Neural crest cell (in vitro differentiated cells): ENCODE data around the gene GGT7. TPM values are rescaled to one million over a fixed set of nuclear protein-coding genes. Genes with fewer than 3 reads are reported as not detected.

ENCODE experiments used
- DNase-seq: peaks from one replicate; pipeline ENCODE4 v3.0.0; 2021; ENCODE audit warnings: low read depth, mixed read lengths, low spot score
- H3K27ac Mint-ChIP-seq: one replicate; pipeline ENCODE4 v1.8.0; 2021; ENCODE audit warnings: mild to moderate bottlenecking, mixed read lengths; ENCODE audit not compliant: unreplicated experiment
- H3K27me3 Mint-ChIP-seq: 2 replicates; pipeline ENCODE4 v1.8.0; 2021; ENCODE audit warnings: low read depth, mild to moderate bottlenecking, mixed read lengths
- H3K36me3 Mint-ChIP-seq: 2 replicates; pipeline ENCODE4 v1.8.0; 2021; ENCODE audit warnings: low read depth, mild to moderate bottlenecking, mixed read lengths
- H3K4me1 Mint-ChIP-seq: 2 replicates; pipeline ENCODE4 v1.8.0; 2021; ENCODE audit warnings: mixed read lengths
- H3K4me3 Mint-ChIP-seq: one replicate; pipeline ENCODE4 v1.8.0; 2021; ENCODE audit warnings: mild to moderate bottlenecking, mixed read lengths
- H3K9me3 Mint-ChIP-seq: 2 replicates; pipeline ENCODE4 v1.8.0; 2021; ENCODE audit warnings: mixed read lengths
- total RNA-seq: library from RNA; stranded (reverse); gene quantifications from 2 replicates; pipeline ENCODE4 v1.2.1, GENCODE V29; 2021
- TF ChIP-seq, protein P1 (sequence below): fragments of 200-600 bp; sonication (generic); conservative IDR thresholded peaks from 2 replicates; pipeline ENCODE4 v1.5.0; 2021; ENCODE audit warnings: antibody characterized with exemption, mild to moderate bottlenecking

Gene GGT7
- total RNA-seq, 1 donor from 2014 or later = 64.1 TPM

DNA sequence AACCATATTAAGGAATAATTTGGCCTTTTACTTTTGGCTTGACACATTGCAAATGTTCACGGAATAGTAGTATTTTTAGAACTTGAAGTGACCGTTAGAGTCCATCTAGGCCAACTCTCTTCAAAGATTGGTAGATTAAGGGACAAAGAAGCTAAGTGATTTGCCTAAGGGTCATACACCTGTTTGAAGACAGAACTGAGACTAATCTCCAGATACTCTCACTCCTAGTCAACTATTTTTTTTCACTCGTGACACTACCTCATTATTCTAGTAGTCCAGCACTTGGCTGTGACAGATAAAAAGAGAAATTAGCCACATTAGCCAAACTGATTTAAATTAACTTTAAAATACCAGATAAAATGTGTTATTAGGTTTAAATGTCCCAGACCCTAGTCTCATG is 14.4 kb upstream of the GGT7 start:
- H3K36me3 Mint-ChIP-seq = peaks cover 7% of the 10 kb centered on the region

GRCh38 chr20:34886122-34886521 is 13.5 kb upstream of the GGT7 start:
- H3K9me3 Mint-ChIP-seq = no peaks in the 10 kb centered on the region
- peaks cover 7% of the 10 kb centered on the region for H3K36me3 Mint-ChIP-seq
- no peaks in the 10 kb centered on the region for H3K4me1 Mint-ChIP-seq
- no peaks in the 10 kb centered on the region for H3K27me3 Mint-ChIP-seq
- TF ChIP-seq, protein P1, sequence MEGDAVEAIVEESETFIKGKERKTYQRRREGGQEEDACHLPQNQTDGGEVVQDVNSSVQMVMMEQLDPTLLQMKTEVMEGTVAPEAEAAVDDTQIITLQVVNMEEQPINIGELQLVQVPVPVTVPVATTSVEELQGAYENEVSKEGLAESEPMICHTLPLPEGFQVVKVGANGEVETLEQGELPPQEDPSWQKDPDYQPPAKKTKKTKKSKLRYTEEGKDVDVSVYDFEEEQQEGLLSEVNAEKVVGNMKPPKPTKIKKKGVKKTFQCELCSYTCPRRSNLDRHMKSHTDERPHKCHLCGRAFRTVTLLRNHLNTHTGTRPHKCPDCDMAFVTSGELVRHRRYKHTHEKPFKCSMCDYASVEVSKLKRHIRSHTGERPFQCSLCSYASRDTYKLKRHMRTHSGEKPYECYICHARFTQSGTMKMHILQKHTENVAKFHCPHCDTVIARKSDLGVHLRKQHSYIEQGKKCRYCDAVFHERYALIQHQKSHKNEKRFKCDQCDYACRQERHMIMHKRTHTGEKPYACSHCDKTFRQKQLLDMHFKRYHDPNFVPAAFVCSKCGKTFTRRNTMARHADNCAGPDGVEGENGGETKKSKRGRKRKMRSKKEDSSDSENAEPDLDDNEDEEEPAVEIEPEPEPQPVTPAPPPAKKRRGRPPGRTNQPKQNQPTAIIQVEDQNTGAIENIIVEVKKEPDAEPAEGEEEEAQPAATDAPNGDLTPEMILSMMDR = no peak
- no peak for DNase-seq
- no peak overlapping the region for H3K27ac Mint-ChIP-seq
- no peak overlapping the region for H3K4me3 Mint-ChIP-seq

More for the DNA sequence above, 14.4 kb upstream of the GGT7 start:
- no peaks in the 10 kb centered on the region for H3K27me3 Mint-ChIP-seq
- H3K4me1 Mint-ChIP-seq = no peaks in the 10 kb centered on the region
- H3K27ac Mint-ChIP-seq = no peak overlapping the region
- TF ChIP-seq, protein P1 = no peak
- DNase-seq = no peak
- H3K4me3 Mint-ChIP-seq = no peak overlapping the region
- H3K9me3 Mint-ChIP-seq = no peaks in the 10 kb centered on the region

DNA sequence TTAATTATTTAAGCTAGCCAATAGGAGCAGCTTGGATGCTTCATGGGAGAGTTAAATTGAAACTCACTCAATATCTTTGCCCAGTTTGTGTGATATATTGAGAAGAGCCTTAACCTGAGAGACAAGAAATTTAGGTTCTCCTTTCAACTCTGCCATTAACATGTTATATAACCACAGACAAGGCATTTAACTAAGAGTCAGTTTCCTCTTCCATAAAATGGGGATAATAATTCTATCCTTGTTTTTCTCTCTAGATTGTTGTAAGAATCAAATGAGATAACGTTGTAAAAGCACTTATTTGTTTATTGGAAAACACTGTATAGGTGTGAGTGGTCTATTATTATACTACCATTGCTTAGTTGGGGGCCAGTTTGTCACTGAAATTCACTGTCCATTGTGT is 11.6 kb upstream of the GGT7 start:
- Mint-ChIP-seq H3K36me3 (peaks cover 8% of the 10 kb centered on the region), H3K9me3 (no peaks in the 10 kb centered on the region)

GRCh38 chr20:34883809-34884208 is 11.2 kb upstream of the GGT7 start:
- Mint-ChIP-seq H3K4me3 (no peak overlapping the region), H3K9me3 (no peaks in the 10 kb centered on the region), H3K4me1 (peaks cover 9% of the 10 kb centered on the region), H3K36me3 (peaks cover 10% of the 10 kb centered on the region), H3K27ac (no peak overlapping the region), H3K27me3 (no peaks in the 10 kb centered on the region)
- TF ChIP-seq, protein P1 = no peak
- no peak for DNase-seq

More for the DNA sequence above, 11.6 kb upstream of the GGT7 start:
- TF ChIP-seq, protein P1 = no peak
- Mint-ChIP-seq H3K4me1 (peaks cover 6% of the 10 kb centered on the region), H3K27ac (no peak overlapping the region), H3K4me3 (no peak overlapping the region), H3K27me3 (no peaks in the 10 kb centered on the region)
- DNase-seq = no peak

GRCh38 chr20:34883087-34883688 is 10.5 kb upstream of the GGT7 start:
- DNase-seq = no peak
- TF ChIP-seq, protein P1 = no peak
- H3K9me3 Mint-ChIP-seq = no peaks in the 10 kb centered on the region
- H3K27ac Mint-ChIP-seq = no peak overlapping the region
- H3K4me3 Mint-ChIP-seq = no peak overlapping the region
- peaks cover 4% of the 10 kb centered on the region for H3K36me3 Mint-ChIP-seq
- no peaks in the 10 kb centered on the region for H3K27me3 Mint-ChIP-seq
- peaks cover 13% of the 10 kb centered on the region for H3K4me1 Mint-ChIP-seq
